ENCODE measurements around the gene MAP2K7.
A peak's percentile ranks its signal among the peaks of the same experiment; 100 is the strongest.

DNA sequence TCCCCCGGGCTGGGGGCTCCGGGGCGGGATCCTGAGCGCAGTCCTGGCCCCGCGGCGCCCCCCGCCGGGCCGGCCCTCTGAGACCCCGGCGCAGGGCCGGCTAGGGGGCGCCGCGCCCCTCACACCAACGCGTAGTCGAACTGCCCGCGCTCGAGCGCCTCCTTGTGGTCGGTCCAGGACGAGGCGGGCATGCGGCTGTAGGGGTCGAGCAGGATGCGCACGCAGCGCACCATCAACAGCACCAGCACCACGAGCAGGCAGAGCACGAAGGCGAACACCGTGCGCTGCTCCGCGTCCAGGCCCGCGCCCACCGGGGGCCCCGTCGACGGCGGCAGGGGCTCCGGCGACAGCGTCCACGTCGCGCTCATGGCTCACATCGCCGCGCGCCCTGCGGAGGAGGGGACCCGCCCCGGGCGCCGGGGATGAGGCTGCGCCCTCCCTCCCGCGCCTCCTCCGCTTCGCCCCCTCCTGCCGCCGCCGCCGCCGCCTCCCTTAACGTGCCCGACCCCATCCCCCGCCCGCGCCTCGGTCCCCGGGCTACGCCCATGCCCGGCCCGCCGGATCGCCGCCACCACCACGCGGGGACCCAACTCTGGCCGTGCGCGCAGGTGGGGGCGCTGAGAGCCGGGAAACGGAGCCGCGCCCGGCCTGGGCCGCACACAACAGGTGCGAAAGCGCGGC lies 21.6 kb downstream of the MAP2K7 start:
- TF ChIP-seq, protein P1, sequence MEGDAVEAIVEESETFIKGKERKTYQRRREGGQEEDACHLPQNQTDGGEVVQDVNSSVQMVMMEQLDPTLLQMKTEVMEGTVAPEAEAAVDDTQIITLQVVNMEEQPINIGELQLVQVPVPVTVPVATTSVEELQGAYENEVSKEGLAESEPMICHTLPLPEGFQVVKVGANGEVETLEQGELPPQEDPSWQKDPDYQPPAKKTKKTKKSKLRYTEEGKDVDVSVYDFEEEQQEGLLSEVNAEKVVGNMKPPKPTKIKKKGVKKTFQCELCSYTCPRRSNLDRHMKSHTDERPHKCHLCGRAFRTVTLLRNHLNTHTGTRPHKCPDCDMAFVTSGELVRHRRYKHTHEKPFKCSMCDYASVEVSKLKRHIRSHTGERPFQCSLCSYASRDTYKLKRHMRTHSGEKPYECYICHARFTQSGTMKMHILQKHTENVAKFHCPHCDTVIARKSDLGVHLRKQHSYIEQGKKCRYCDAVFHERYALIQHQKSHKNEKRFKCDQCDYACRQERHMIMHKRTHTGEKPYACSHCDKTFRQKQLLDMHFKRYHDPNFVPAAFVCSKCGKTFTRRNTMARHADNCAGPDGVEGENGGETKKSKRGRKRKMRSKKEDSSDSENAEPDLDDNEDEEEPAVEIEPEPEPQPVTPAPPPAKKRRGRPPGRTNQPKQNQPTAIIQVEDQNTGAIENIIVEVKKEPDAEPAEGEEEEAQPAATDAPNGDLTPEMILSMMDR (IDR thresholded peaks at IDR 0.05), result peak; percentile 68 to 84 (median 81)
- TF ChIP-seq POLR2A (IDR thresholded peaks at IDR 0.05), result no peak
